HG03103 (cell line): ENCODE measurements around the gene CRIM1.

Experiments used
- ATAC-seq: cut with Tn5 transposase; IDR thresholded peaks from one replicate; pipeline ENCODE4 v1.9.1; 2021; ENCODE audit warnings: low read depth; ENCODE audit not compliant: unreplicated experiment

The CRIM1 gene

GRCh38 chr2:36540986-36541754 is 185.6 kb downstream of the CRIM1 start:
- ATAC-seq: no peak

GRCh38 chr2:36541891-36542595 is 186.5 kb downstream of the CRIM1 start:
- no peak for ATAC-seq

- ATAC-seq: no peak
Measured at GRCh38 chr2:36544638-36545338, 189.2 kb downstream of the CRIM1 start.

- ATAC-seq: no peak
Measured at GRCh38 chr2:36545871-36546416, 190.4 kb downstream of the CRIM1 start.

GRCh38 chr2:36547906-36548305 is 192.3 kb downstream of the CRIM1 start:
- ATAC-seq: no peak

- ATAC-seq: no peak
Measured at GRCh38 chr2:36549165-36549574, 193.6 kb downstream of the CRIM1 start.

GRCh38 chr2:36550006-36550405 is 194.4 kb downstream of the CRIM1 start:
- no peak for ATAC-seq

- no peak for ATAC-seq
Measured at GRCh38 chr2:36553683-36554082, 198.1 kb downstream of the CRIM1 start.

- ATAC-seq: no peak
Measured at GRCh38 chr2:36554531-36554930, 199.0 kb downstream of the CRIM1 start.

- no peak for ATAC-seq
Measured at GRCh38 chr2:36555789-36556188, 200.2 kb downstream of the CRIM1 start.

GRCh38 chr2:36556842-36557241 is 201.3 kb downstream of the CRIM1 start:
- ATAC-seq: no peak

GRCh38 chr2:36559221-36559942 is 203.8 kb downstream of the CRIM1 start:
- no peak for ATAC-seq

- ATAC-seq: no peak
Measured at GRCh38 chr2:36560726-36561125, 205.1 kb downstream of the CRIM1 start.

- no peak for ATAC-seq
Measured at GRCh38 chr2:36561237-36561944, 205.8 kb downstream of the CRIM1 start.

GRCh38 chr2:36562240-36562639 is 206.7 kb downstream of the CRIM1 start:
- ATAC-seq: no peak

- ATAC-seq: no peak
Measured at GRCh38 chr2:36562973-36563532, 207.5 kb downstream of the CRIM1 start.

GRCh38 chr2:36564377-36564930 is 208.9 kb downstream of the CRIM1 start:
- no peak for ATAC-seq

- no peak for ATAC-seq
Measured at GRCh38 chr2:36565712-36566111, 210.1 kb downstream of the CRIM1 start.

GRCh38 chr2:36566887-36567286 is 211.3 kb downstream of the CRIM1 start:
- ATAC-seq: no peak
